Measurements from ENCODE around the gene TIRAP.

DNA sequence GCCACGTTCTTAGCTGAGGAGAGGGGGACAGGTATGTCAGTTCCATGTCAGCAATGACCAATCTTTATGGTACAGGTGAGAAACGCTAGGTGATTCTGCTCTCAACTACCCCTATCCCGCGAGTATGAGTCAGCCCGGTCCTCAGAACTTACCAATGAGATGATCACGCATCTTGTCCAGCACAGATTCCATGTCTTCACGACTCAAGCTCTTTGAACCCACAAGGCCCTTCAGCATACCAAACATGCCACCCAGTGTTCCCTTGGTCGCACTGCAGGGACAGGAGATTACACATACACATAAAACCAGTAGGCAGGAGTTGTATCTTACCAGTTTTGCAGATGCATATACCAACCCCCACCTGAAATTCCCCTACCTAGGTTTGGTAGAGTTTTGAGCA is 17.1 kb upstream of the TIRAP start:
- no peak for TF ChIP-seq POLR2A (IDR thresholded peaks at IDR 0.05)
- TF ChIP-seq, protein P1, sequence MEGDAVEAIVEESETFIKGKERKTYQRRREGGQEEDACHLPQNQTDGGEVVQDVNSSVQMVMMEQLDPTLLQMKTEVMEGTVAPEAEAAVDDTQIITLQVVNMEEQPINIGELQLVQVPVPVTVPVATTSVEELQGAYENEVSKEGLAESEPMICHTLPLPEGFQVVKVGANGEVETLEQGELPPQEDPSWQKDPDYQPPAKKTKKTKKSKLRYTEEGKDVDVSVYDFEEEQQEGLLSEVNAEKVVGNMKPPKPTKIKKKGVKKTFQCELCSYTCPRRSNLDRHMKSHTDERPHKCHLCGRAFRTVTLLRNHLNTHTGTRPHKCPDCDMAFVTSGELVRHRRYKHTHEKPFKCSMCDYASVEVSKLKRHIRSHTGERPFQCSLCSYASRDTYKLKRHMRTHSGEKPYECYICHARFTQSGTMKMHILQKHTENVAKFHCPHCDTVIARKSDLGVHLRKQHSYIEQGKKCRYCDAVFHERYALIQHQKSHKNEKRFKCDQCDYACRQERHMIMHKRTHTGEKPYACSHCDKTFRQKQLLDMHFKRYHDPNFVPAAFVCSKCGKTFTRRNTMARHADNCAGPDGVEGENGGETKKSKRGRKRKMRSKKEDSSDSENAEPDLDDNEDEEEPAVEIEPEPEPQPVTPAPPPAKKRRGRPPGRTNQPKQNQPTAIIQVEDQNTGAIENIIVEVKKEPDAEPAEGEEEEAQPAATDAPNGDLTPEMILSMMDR (IDR thresholded peaks at IDR 0.05), result no peak
